Naive thymus-derived CD4-positive, alpha-beta T cell (primary cell): Measurements from ENCODE around the gene FLNB. TPM values are rescaled to one million over a fixed set of nuclear protein-coding genes. Genes with fewer than 3 reads are reported as not detected.
A peak's percentile ranks its signal among the peaks of the same experiment; 100 is the strongest.

Experiments used
- ATAC-seq: fragments of 150-1000 bp; cut with Tn5 transposase; 2 replicates; pipeline ENCODE4 v1.10.0; 2021; ENCODE audit warnings: mild to moderate bottlenecking, moderate library complexity
- CTCF ChIA-PET: fragments of 350-600 bp; sonication (Branson Sonifier 250); formaldehyde crosslinking; loops from one replicate; lab custom pipeline; 2021; ENCODE audit warnings: antibody characterized with exemption; lab: Charles Lee
- POLR2A ChIA-PET: fragments of 350-600 bp; sonication (Branson Sonifier 250); formaldehyde crosslinking; loops from one replicate; lab custom pipeline; 2021; ENCODE audit warnings: antibody characterized with exemption, inconsistent platforms; lab: Charles Lee
- DNase-seq, 9 donors: peaks; one replicate each; pipeline versions ENCODE4 v3.0.0 to v3.0.0-alpha.2; 2020 to 2022; ENCODE audit warnings: mixed read lengths in 1 of 9
- H3K27ac ChIP-seq: one replicate; pipeline ENCODE4 v1.7.0; 2013; ENCODE audit warnings: mild to moderate bottlenecking, low read depth, low read length, moderate library complexity
- H3K27me3 ChIP-seq, 2 donors: one replicate each; pipeline ENCODE4 v1.7.0; 2013; ENCODE audit warnings: low read length in 2 of 2, mild to moderate bottlenecking in 2 of 2, moderate library complexity in 2 of 2; ENCODE audit not compliant: control insufficient read depth in 2 of 2, insufficient read depth in 2 of 2
- H3K36me3 ChIP-seq, 3 experiments: 1 replicate in 2 of 3; 2 replicates in 1 of 3; pipeline ENCODE4 v1.7.0; 2013; ENCODE audit warnings: low read length in 3 of 3, mild to moderate bottlenecking in 3 of 3, moderate library complexity in 1 of 3; ENCODE audit not compliant: insufficient read depth in 3 of 3, control insufficient read depth in 2 of 3
- H3K4me1 ChIP-seq, 2 donors: one replicate each; pipeline ENCODE4 v1.7.0; 2013; ENCODE audit warnings: low read length in 2 of 2, mild to moderate bottlenecking in 2 of 2, moderate library complexity in 1 of 2; ENCODE audit not compliant: control insufficient read depth in 2 of 2, insufficient read depth in 2 of 2
- H3K4me3 ChIP-seq: 2 replicates; pipeline ENCODE4 v1.7.0; 2013; ENCODE audit warnings: mild to moderate bottlenecking, low read length
- H3K9me3 ChIP-seq, 3 experiments: 1 replicate in 2 of 3; 2 replicates in 1 of 3; pipeline ENCODE4 v1.7.0; 2013; ENCODE audit warnings: low read length in 3 of 3; ENCODE audit not compliant: control insufficient read depth in 2 of 3
- H3K27ac Mint-ChIP-seq, 9 donors: one replicate each; pipeline ENCODE4 v1.8.0; 2020 to 2022; ENCODE audit warnings: mixed read lengths in 9 of 9, mild to moderate bottlenecking in 8 of 9, moderate library complexity in 5 of 9, inconsistent platforms in 2 of 9
- H3K27me3 Mint-ChIP-seq, 5 donors: one replicate each; pipeline ENCODE4 v1.8.0; 2021 to 2022; ENCODE audit warnings: mixed read lengths in 5 of 5, mild to moderate bottlenecking in 1 of 5
- H3K36me3 Mint-ChIP-seq, 5 donors: one replicate each; pipeline ENCODE4 v1.8.0; 2020 to 2022; ENCODE audit warnings: mixed read lengths in 5 of 5, mild to moderate bottlenecking in 3 of 5, inconsistent platforms in 1 of 5
- H3K4me1 Mint-ChIP-seq, 7 donors: one replicate each; pipeline ENCODE4 v1.8.0; 2020 to 2022; ENCODE audit warnings: mixed read lengths in 7 of 7, mild to moderate bottlenecking in 3 of 7, inconsistent platforms in 1 of 7
- H3K4me3 Mint-ChIP-seq, 10 donors: one replicate each; pipeline ENCODE4 v1.8.0; 2020 to 2022; ENCODE audit warnings: mild to moderate bottlenecking in 10 of 10, mixed read lengths in 10 of 10, moderate library complexity in 6 of 10, inconsistent platforms in 2 of 10
- H3K9me3 Mint-ChIP-seq, 11 donors: one replicate each; pipeline ENCODE4 v1.8.0; 2020 to 2022; ENCODE audit warnings: mixed read lengths in 11 of 11, mild to moderate bottlenecking in 4 of 11, inconsistent platforms in 1 of 11, moderate library complexity in 1 of 11
- intact Hi-C, 2 donors: fragments of 100-400 bp; cut with micrococcal nuclease; formaldehyde crosslinking; loops; one replicate each; pipeline ENCODE4 v1.15.1; 2023
- polyA plus RNA-seq, 2 donors: library from polyadenylated mRNA; unstranded; fragments of 300-500 nt; fragmentation: Illumina TruSeq; gene quantifications; one replicate each; pipeline ENCODE4 v1.2.3, GENCODE V29; 2021
- total RNA-seq, 6 experiments: library from RNA in 5 of 6; stranded (reverse) in 5 of 6; gene quantifications; 1 replicate in 5 of 6; 2 replicates in 1 of 6; pipeline ENCODE4 v1.2.3 and lab custom pipeline; 2021 to 2026

The FLNB gene
- total and polyA plus RNA-seq, 7 experiments from 2014 or later: 15.7 to 66.7 (median 47.6) TPM

DNA sequence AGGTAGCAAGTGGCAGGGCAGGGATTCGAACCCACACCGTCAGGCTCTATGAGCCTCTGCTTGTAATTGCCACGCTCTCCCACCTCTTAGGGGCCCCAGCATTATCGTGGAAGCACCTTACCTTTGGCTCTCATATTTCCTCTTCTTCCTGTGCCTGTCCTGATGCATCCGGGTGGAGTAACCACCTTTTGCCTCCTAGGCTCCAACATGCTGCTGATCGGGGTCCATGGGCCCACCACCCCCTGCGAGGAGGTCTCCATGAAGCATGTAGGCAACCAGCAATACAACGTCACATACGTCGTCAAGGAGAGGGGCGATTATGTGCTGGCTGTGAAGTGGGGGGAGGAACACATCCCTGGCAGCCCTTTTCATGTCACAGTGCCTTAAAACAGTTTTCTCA is 162.2 kb downstream of the FLNB start:
- Mint-ChIP-seq H3K9me3 (peaks cover 0 to 3% (median 0%) of the 10 kb centered on the region in 11 donors), H3K36me3 (peaks cover 0 to 37% (median 9%) of the 10 kb centered on the region in 5 donors), H3K27me3 (no peaks in the 10 kb centered on the region), H3K27ac (peak overlapping the region in 1 of 9 donors; percentile 33), H3K4me3 (no peak overlapping the region), H3K4me1 (peaks cover 0 to 4% (median under 1%) of the 10 kb centered on the region in 7 donors)
- no peak for DNase-seq
- H3K9me3 ChIP-seq: no peaks in the 10 kb centered on the region
- ChIA-PET CTCF (no interaction called here), POLR2A (no interaction called here)
- H3K27ac ChIP-seq: no peak overlapping the region
- H3K36me3 ChIP-seq: peaks cover 0 to 37% (median 0%) of the 10 kb centered on the region in 3 experiments
- ATAC-seq: no peak
- no peaks in the 10 kb centered on the region for H3K27me3 ChIP-seq
- intact Hi-C loops: loop anchor here in 1 of 2 donors (5.0 kb wide), 1 partner anchor 208 kb away; no protein-coding TSS in a partner anchor
- no peak overlapping the region for H3K4me3 ChIP-seq
- no peaks in the 10 kb centered on the region for H3K4me1 ChIP-seq

DNA sequence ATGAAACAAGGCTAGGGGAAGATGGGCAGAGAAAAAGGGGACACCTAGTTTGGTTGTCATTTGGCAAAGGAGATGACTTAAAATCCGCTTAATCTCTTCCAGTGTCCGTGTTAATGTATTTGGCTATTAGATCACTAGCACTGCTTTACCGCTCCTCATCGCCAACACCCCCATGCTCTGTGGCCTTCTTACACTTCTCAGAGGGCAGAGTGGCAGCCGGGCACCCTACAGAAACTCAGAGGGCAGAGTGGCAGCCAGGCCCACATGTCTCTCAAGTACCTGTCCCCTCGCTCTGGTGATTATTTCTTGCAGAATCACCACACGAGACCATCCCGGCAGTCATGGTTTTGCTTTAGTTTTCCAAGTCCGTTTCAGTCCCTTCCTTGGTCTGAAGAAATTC is 162.9 kb downstream of the FLNB start:
- Histone ChIP-seq H3K4me1 (no peaks in the 10 kb centered on the region), H3K36me3 (peaks cover 0 to 34% (median 0%) of the 10 kb centered on the region in 3 experiments), H3K27ac (no peak overlapping the region), H3K4me3 (no peak overlapping the region), H3K9me3 (no peaks in the 10 kb centered on the region), H3K27me3 (no peaks in the 10 kb centered on the region)
- H3K27ac Mint-ChIP-seq: peak overlapping the region in 4 of 9 donors; percentile 12 to 57 (median 32)
- DNase-seq (no peak), ATAC-seq (no peak)
- CTCF ChIA-PET: interaction anchor here (0.8 kb wide), 1 partner anchor 162 kb away, joined by 4 read pairs; no protein-coding TSS in a partner anchor
- peaks cover 0 to 3% (median 0%) of the 10 kb centered on the region in 5 donors for H3K27me3 Mint-ChIP-seq
- H3K9me3 Mint-ChIP-seq: peaks cover 0 to 3% (median 0%) of the 10 kb centered on the region in 11 donors
- peaks cover 0 to 30% (median 9%) of the 10 kb centered on the region in 5 donors for H3K36me3 Mint-ChIP-seq
- peaks cover 0 to 5% (median 2%) of the 10 kb centered on the region in 7 donors for H3K4me1 Mint-ChIP-seq
- intact Hi-C loops: loop anchor here in 1 of 2 donors (5.0 kb wide), 1 partner anchor 209 kb away; no protein-coding TSS in a partner anchor
- no peak overlapping the region for H3K4me3 Mint-ChIP-seq
- POLR2A ChIA-PET: no interaction called here

DNA sequence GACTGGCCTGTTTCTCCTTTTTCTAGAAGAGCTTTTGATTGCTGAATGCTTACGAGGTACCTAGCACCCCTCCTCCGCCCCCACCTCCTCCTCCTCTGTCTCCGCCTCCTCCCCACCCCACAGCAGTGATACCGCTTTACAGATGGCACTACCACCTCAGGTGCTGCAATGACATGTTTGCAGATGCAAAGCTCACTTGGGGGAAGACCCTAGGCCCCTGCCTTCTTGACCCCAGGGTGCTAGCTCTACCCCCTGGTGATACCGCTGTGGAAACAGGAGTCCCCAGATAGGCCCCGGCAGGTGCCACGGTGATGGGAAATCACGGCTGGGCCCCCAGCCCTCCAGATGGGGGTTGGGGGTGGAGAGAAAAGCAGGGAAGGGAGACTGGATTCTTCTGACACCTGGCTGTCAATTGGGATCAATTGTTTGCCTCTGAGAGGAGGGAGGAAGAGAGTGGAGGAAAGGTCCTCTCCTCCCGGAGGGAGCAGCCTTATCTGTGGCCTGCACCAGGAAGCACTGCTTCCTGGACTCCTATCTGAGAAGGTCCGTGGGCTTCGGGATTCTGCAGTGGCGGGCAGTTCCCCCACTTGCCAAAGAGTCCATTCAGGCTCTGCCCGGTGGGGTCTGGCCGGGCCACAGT is 164.9 kb downstream of the FLNB start:
- intact Hi-C loops: loop anchor here (1.0 to 5.0 kb wide), 2 partner anchors 165 to 211 kb away; partner anchors contain the start of gene FLNB (in 1 of the 2)
- no peak overlapping the region for H3K4me3 Mint-ChIP-seq
- DNase-seq: no peak
- POLR2A ChIA-PET: interaction anchor here (1.1 kb wide), 1 partner anchor 164 kb away, joined by 3 read pairs; no protein-coding TSS in a partner anchor
- CTCF ChIA-PET: interaction anchor here (1.0 to 4.0 kb wide), 2 partner anchors 164 to 166 kb away, joined by 3 to 22 read pairs; partner anchors contain the start of gene FLNB
- Histone ChIP-seq H3K4me1 (peaks cover 3 to 6% of the 10 kb centered on the region in 2 donors), H3K4me3 (no peak overlapping the region), H3K36me3 (peaks cover 0 to 29% (median 0%) of the 10 kb centered on the region in 3 experiments), H3K9me3 (no peaks in the 10 kb centered on the region), H3K27ac (no peak overlapping the region), H3K27me3 (no peaks in the 10 kb centered on the region)
- H3K27me3 Mint-ChIP-seq: peaks cover 0 to 3% (median 0%) of the 10 kb centered on the region in 5 donors
- peaks cover under 1 to 9% (median 5%) of the 10 kb centered on the region in 7 donors for H3K4me1 Mint-ChIP-seq
- peaks cover 0 to 29% (median 9%) of the 10 kb centered on the region in 5 donors for H3K36me3 Mint-ChIP-seq
- peaks cover 0 to 3% (median 0%) of the 10 kb centered on the region in 11 donors for H3K9me3 Mint-ChIP-seq
- ATAC-seq: no peak
- H3K27ac Mint-ChIP-seq: peak overlapping the region in 1 of 9 donors; percentile 46

DNA sequence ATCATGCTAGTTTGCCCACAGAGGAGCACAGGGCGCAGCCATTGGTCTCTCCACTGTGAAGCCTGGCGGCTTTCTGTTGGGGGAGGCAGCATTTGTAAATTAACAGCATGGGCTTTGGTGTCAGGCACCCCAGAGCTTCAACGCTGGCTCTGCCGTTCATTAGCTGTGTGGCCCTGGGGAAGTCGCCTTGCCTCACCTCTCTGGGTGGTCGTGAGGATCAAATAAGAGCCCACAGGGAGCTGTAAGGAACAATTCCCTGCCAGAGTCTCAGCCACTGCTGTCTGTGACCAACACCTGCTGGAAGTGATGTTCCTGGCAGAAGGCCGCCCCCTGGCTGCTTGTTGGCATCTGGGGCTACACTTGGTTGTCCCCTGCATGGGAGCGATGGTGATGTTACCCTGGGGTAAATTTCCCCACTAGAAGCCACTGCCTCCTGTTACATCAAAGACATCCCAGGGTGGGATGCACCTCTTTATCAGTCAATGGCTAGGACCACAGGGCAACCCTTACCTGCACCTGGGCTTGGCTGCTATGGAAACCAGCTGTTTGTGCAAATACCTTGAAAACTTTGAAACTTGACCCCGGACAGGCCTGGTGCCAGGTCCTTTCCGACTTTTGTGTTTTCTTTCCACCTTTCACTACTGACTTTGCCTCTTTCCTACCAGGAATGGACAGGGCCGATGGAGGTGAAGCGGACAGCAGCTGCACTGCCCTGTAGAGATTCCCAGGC is 165.6 kb downstream of the FLNB start:
- Mint-ChIP-seq H3K4me3 (no peak overlapping the region), H3K4me1 (peaks cover 4 to 15% (median 10%) of the 10 kb centered on the region in 7 donors), H3K36me3 (peaks cover 0 to 23% (median 4%) of the 10 kb centered on the region in 5 donors), H3K27ac (no peak overlapping the region), H3K9me3 (peaks cover 0 to 3% (median 0%) of the 10 kb centered on the region in 11 donors), H3K27me3 (peaks cover 0 to 3% (median 0%) of the 10 kb centered on the region in 5 donors)
- intact Hi-C loops: loop anchor here (1.0 to 5.0 kb wide), 2 partner anchors 166 to 212 kb away; partner anchors contain the start of gene FLNB (in 2 of the 2)
- H3K4me1 ChIP-seq: peaks cover 6 to 8% of the 10 kb centered on the region in 2 donors
- ATAC-seq (no peak), DNase-seq (peak in 7 of 9 donors; percentile 30 to 63 (median 44))
- H3K4me3 ChIP-seq: no peak overlapping the region
- ChIA-PET POLR2A (interaction anchor here (1.1 kb wide), 1 partner anchor 165 kb away, joined by 3 read pairs; no protein-coding TSS in a partner anchor), CTCF (interaction anchor here (4.0 kb wide), 1 partner anchor 167 kb away, joined by 22 read pairs; the partner anchor contains the start of gene FLNB)
- peaks cover 0 to 22% (median 0%) of the 10 kb centered on the region in 3 experiments for H3K36me3 ChIP-seq
- no peak overlapping the region for H3K27ac ChIP-seq
- no peaks in the 10 kb centered on the region for H3K27me3 ChIP-seq
- no peaks in the 10 kb centered on the region for H3K9me3 ChIP-seq

DNA sequence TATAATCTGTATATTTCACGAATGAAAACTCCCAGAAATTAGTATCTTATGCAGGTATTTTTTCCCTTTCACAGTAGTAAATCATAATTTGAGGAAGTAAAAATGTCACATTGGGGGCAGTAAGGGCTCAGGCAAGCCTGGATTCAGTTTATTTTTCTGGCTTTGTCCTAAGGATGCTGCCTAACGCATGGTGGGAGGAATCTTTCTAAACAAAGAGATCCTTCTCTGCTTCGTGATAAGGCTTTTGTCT is 166.9 kb downstream of the FLNB start:
- Histone ChIP-seq H3K27ac (no peak overlapping the region), H3K9me3 (no peaks in the 10 kb centered on the region), H3K4me3 (no peak overlapping the region), H3K27me3 (no peaks in the 10 kb centered on the region), H3K4me1 (peaks cover 6 to 8% of the 10 kb centered on the region in 2 donors), H3K36me3 (peaks cover 0 to 12% (median 0%) of the 10 kb centered on the region in 3 experiments)
- Mint-ChIP-seq H3K27ac (no peak overlapping the region), H3K36me3 (peaks cover 0 to 13% (median 4%) of the 10 kb centered on the region in 5 donors), H3K9me3 (peaks cover 0 to 1% (median 0%) of the 10 kb centered on the region in 11 donors), H3K4me1 (peaks cover 4 to 17% (median 12%) of the 10 kb centered on the region in 7 donors), H3K4me3 (no peak overlapping the region), H3K27me3 (peaks cover 0 to 3% (median 0%) of the 10 kb centered on the region in 5 donors)
- no peak for ATAC-seq
- no peak for DNase-seq
- ChIA-PET POLR2A (interaction anchor here (0.6 kb wide), 1 partner anchor 103 kb away, joined by 4 read pairs; no protein-coding TSS in a partner anchor), CTCF (interaction anchor here (4.0 kb wide), 1 partner anchor 168 kb away, joined by 22 read pairs; the partner anchor contains the start of gene FLNB)
- intact Hi-C loops: loop anchor here (5.0 kb wide), 4 partner anchors 42 to 242 kb away; partner anchors contain the start of gene ABHD6 (in 1 of the 2)
